Measurements from ENCODE around the gene TEX19.
A peak's percentile ranks its signal among the peaks of the same experiment; 100 is the strongest.

The TEX19 gene

GRCh38 chr17:82321947-82322466, 37.0 kb upstream of the TEX19 start:
- no peak for DNase-seq (ENCODE audit: low spot score)

- DNase-seq (ENCODE audit: low spot score): no peak
These were observed 36.3 kb upstream of the TEX19 start for GRCh38 chr17:82322526-82323453.

GRCh38 chr17:82323514-82324234, 35.4 kb upstream of the TEX19 start:
- DNase-seq (ENCODE audit: low spot score): no peak

GRCh38 chr17:82324566-82325285, 34.3 kb upstream of the TEX19 start:
- no peak for DNase-seq (ENCODE audit: low spot score)

GRCh38 chr17:82325286-82326180, 33.5 kb upstream of the TEX19 start:
- DNase-seq (ENCODE audit: low spot score): no peak

GRCh38 chr17:82327289-82327688, 31.8 kb upstream of the TEX19 start:
- no peak for DNase-seq (ENCODE audit: low spot score)

GRCh38 chr17:82327757-82328140, 31.3 kb upstream of the TEX19 start:
- no peak for DNase-seq (ENCODE audit: low spot score)

GRCh38 chr17:82328141-82328993, 30.7 kb upstream of the TEX19 start:
- DNase-seq (ENCODE audit: low spot score): no peak

GRCh38 chr17:82328994-82329507, 30.0 kb upstream of the TEX19 start:
- no peak for DNase-seq (ENCODE audit: low spot score)

- DNase-seq (ENCODE audit: low spot score): no peak
These were observed 29.2 kb upstream of the TEX19 start for GRCh38 chr17:82329683-82330321.

GRCh38 chr17:82330322-82331239, 28.5 kb upstream of the TEX19 start:
- DNase-seq (ENCODE audit: low spot score): peak; percentile 94

- no peak for DNase-seq (ENCODE audit: low spot score)
These were observed 27.6 kb upstream of the TEX19 start for GRCh38 chr17:82331345-82331939.

- DNase-seq (ENCODE audit: low spot score): no peak
These were observed 26.3 kb upstream of the TEX19 start for GRCh38 chr17:82332669-82333278.

GRCh38 chr17:82333279-82334171, 25.5 kb upstream of the TEX19 start, which contains the start of gene SECTM1:
TSS of gene SECTM1 (minus strand) at chr17:82333766. CDS start at chr17:82327240, 6,526 bp downstream.
- no peak for DNase-seq (ENCODE audit: low spot score)

GRCh38 chr17:82334204-82334621, 24.8 kb upstream of the TEX19 start:
- DNase-seq (ENCODE audit: low spot score): no peak

GRCh38 chr17:82334622-82335394, 24.2 kb upstream of the TEX19 start:
- DNase-seq (ENCODE audit: low spot score): no peak
